ENCODE results near the gene PADI4.

GRCh38 chr1:17412093-17412870 is 104.3 kb downstream of the PADI4 start:
- no peak for TF ChIP-seq CTCF (conservative IDR thresholded peaks at IDR 0.05; ENCODE audit: low read depth, low read length)
- TF ChIP-seq MAZ (IDR thresholded peaks at IDR 0.05; ENCODE audit: borderline replicate concordance, low read depth, low read length) = no peak
- no peak for TF ChIP-seq USF2 (IDR thresholded peaks at IDR 0.05; ENCODE audit: low read depth, low read length)
- no peak for TF ChIP-seq POLR2A (IDR thresholded peaks at IDR 0.05; ENCODE audit: low read depth, low read length)
- TF ChIP-seq SMC3 (IDR thresholded peaks at IDR 0.05; ENCODE audit: low read depth, low read length) = no peak
- no peak for TF ChIP-seq CHD1 (IDR thresholded peaks at IDR 0.05; ENCODE audit: low read depth, low read length)

Measured in IMR-90 (cell line).